Measurements from ENCODE around the gene RNF150.

RNF150 gene

DNA sequence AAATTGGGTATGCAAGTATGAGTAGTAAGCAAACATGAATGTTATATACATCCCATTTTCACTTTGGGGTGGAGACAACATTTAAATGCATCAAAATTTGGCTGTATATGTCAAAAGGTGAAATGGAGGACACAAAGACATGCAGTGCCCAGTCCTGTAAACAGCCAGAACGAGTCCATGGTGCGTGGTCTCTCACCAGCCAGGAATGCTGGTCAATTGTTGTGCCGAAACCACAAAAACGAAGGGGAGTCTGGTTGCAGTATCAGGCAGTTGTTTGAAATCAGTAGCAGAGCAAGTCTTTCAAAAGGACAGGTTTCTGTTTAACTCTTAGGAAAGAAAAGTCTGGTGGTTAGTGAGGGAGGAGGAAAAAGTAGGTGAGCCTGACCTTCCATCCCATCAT lies 22.3 kb upstream of the RNF150 start:
- no peak for ATAC-seq

DNA sequence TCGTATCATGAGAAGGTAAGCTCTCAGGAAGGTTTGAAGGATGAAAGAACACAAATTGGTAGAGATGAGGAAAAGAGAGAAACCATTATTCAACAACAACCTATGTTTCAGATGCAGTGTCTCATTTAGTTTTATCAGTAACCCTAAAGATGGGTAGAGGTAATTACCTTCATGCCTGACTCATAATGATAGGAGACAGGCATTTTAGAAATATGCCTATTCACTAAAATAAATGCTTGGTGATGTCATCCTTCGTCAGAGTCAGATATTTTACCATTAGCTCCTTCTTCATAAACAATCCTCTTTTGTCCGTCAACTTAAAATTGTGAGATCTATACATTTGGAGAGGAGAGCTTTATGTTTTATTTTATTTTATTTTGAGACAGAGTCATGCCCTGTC lies 21.5 kb upstream of the RNF150 start:
- TF ChIP-seq ISL1 (CRISPR knock-in tag; IDR thresholded peaks at IDR 0.05) (peak; percentile 21), OSR1 (CRISPR knock-in tag; IDR thresholded peaks at IDR 0.05) (no peak), CSDC2 (CRISPR knock-in tag; IDR thresholded peaks at IDR 0.05) (no peak), RARB (CRISPR knock-in tag; IDR thresholded peaks at IDR 0.05) (no peak), SNAI2 (CRISPR knock-in tag; IDR thresholded peaks at IDR 0.05) (no peak)
- ATAC-seq = no peak

More for the DNA sequence above, 22.3 kb upstream of the RNF150 start:
- TF ChIP-seq CSDC2 (CRISPR knock-in tag; IDR thresholded peaks at IDR 0.05) (no peak), ZNF8 (CRISPR knock-in tag; IDR thresholded peaks at IDR 0.05) (no peak), ZFP30 (CRISPR knock-in tag; IDR thresholded peaks at IDR 0.05) (no peak), OSR1 (CRISPR knock-in tag; IDR thresholded peaks at IDR 0.05) (no peak), TCF4 (CRISPR knock-in tag; IDR thresholded peaks at IDR 0.05; ENCODE audit: borderline replicate concordance) (no peak), GLIS3 (CRISPR knock-in tag; IDR thresholded peaks at IDR 0.05) (no peak)
- TF ChIP-seq, protein P1, sequence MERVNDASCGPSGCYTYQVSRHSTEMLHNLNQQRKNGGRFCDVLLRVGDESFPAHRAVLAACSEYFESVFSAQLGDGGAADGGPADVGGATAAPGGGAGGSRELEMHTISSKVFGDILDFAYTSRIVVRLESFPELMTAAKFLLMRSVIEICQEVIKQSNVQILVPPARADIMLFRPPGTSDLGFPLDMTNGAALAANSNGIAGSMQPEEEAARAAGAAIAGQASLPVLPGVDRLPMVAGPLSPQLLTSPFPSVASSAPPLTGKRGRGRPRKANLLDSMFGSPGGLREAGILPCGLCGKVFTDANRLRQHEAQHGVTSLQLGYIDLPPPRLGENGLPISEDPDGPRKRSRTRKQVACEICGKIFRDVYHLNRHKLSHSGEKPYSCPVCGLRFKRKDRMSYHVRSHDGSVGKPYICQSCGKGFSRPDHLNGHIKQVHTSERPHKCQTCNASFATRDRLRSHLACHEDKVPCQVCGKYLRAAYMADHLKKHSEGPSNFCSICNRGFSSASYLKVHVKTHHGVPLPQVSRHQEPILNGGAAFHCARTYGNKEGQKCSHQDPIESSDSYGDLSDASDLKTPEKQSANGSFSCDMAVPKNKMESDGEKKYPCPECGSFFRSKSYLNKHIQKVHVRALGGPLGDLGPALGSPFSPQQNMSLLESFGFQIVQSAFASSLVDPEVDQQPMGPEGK (CRISPR knock-in tag; IDR thresholded peaks at IDR 0.05; ENCODE audit: borderline replicate concordance) = no peak
- TF ChIP-seq, protein P2, sequence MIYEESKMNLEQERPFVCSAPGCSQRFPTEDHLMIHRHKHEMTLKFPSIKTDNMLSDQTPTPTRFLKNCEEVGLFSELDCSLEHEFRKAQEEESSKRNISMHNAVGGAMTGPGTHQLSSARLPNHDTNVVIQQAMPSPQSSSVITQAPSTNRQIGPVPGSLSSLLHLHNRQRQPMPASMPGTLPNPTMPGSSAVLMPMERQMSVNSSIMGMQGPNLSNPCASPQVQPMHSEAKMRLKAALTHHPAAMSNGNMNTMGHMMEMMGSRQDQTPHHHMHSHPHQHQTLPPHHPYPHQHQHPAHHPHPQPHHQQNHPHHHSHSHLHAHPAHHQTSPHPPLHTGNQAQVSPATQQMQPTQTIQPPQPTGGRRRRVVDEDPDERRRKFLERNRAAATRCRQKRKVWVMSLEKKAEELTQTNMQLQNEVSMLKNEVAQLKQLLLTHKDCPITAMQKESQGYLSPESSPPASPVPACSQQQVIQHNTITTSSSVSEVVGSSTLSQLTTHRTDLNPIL (CRISPR knock-in tag; IDR thresholded peaks at IDR 0.05; ENCODE audit: low read depth) = no peak
- TF ChIP-seq, protein P3, sequence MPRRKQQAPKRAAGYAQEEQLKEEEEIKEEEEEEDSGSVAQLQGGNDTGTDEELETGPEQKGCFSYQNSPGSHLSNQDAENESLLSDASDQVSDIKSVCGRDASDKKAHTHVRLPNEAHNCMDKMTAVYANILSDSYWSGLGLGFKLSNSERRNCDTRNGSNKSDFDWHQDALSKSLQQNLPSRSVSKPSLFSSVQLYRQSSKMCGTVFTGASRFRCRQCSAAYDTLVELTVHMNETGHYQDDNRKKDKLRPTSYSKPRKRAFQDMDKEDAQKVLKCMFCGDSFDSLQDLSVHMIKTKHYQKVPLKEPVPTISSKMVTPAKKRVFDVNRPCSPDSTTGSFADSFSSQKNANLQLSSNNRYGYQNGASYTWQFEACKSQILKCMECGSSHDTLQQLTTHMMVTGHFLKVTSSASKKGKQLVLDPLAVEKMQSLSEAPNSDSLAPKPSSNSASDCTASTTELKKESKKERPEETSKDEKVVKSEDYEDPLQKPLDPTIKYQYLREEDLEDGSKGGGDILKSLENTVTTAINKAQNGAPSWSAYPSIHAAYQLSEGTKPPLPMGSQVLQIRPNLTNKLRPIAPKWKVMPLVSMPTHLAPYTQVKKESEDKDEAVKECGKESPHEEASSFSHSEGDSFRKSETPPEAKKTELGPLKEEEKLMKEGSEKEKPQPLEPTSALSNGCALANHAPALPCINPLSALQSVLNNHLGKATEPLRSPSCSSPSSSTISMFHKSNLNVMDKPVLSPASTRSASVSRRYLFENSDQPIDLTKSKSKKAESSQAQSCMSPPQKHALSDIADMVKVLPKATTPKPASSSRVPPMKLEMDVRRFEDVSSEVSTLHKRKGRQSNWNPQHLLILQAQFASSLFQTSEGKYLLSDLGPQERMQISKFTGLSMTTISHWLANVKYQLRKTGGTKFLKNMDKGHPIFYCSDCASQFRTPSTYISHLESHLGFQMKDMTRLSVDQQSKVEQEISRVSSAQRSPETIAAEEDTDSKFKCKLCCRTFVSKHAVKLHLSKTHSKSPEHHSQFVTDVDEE (CRISPR knock-in tag; IDR thresholded peaks at IDR 0.05) = no peak

DNA sequence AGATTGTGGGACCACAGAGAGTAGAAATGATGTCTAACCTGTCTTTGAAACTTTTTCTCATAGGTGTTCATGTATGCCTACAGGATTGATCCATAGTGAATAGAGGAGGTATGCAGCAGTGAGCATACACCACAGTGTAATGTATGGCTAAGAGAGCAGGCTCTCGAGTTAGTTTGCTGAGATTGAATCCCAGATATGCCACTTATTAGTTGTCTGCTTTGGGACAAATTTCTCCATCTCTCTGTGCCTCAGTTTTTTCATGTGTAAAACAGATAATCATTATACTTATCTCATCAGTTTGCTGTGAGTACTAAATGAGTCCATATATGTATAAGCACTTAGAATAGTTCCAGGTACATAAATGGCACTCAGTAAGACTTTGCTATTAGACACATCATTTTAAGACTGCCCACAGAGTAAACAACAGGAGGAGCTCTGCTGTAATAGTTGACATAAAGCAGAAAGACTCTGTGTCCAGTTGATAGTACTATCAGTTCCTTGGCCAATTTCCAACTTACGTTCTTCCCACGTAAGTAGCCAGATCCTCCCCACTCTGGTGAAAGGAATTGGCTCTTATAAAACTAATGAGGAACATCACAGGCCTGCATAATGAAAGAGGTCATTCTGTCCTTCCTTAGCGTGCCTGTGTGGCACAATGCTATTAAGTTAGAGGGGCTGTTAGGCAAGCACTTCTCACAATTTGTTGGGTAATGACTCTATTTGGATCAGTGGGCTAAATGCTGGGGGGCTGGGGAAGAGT lies 20.7 kb upstream of the RNF150 start:
- peak; percentile 63 for ATAC-seq
- TF ChIP-seq GLIS3 (CRISPR knock-in tag; IDR thresholded peaks at IDR 0.05) = 0 out of 2 replicates have a peak, but pooled peaks have one; percentile 11
- TF ChIP-seq ZNF70 (CRISPR knock-in tag; IDR thresholded peaks at IDR 0.05) = no peak
- TF ChIP-seq ESRRG (CRISPR knock-in tag; IDR thresholded peaks at IDR 0.05) = no peak
- 0 out of 2 replicates have a peak, but pooled peaks have one; percentile 15 for TF ChIP-seq ZNF8 (CRISPR knock-in tag; IDR thresholded peaks at IDR 0.05)
- no peak for TF ChIP-seq ZNF565 (CRISPR knock-in tag; conservative IDR thresholded peaks at IDR 0.05; ENCODE audit: low read depth)
- TF ChIP-seq PPARA (CRISPR knock-in tag; IDR thresholded peaks at IDR 0.05; ENCODE audit: borderline replicate concordance) = no peak
- TF ChIP-seq, protein P4, sequence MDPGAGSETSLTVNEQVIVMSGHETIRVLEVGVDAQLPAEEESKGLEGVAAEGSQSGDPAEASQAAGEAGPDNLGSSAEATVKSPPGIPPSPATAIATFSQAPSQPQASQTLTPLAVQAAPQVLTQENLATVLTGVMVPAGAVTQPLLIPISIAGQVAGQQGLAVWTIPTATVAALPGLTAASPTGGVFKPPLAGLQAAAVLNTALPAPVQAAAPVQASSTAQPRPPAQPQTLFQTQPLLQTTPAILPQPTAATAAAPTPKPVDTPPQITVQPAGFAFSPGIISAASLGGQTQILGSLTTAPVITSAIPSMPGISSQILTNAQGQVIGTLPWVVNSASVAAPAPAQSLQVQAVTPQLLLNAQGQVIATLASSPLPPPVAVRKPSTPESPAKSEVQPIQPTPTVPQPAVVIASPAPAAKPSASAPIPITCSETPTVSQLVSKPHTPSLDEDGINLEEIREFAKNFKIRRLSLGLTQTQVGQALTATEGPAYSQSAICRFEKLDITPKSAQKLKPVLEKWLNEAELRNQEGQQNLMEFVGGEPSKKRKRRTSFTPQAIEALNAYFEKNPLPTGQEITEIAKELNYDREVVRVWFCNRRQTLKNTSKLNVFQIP (CRISPR knock-in tag; IDR thresholded peaks at IDR 0.05; ENCODE audit: borderline replicate concordance, low read depth) = no peak
- TF ChIP-seq, protein P5, sequence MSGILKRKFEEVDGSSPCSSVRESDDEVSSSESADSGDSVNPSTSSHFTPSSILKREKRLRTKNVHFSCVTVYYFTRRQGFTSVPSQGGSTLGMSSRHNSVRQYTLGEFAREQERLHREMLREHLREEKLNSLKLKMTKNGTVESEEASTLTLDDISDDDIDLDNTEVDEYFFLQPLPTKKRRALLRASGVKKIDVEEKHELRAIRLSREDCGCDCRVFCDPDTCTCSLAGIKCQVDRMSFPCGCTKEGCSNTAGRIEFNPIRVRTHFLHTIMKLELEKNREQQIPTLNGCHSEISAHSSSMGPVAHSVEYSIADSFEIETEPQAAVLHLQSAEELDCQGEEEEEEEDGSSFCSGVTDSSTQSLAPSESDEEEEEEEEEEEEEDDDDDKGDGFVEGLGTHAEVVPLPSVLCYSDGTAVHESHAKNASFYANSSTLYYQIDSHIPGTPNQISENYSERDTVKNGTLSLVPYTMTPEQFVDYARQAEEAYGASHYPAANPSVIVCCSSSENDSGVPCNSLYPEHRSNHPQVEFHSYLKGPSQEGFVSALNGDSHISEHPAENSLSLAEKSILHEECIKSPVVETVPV (CRISPR knock-in tag; IDR thresholded peaks at IDR 0.05) = peak; percentile 32; the same call in 1 of the 2 replicates
- peak; percentile 69; the same call in 1 of the 2 replicates for TF ChIP-seq TOX (CRISPR knock-in tag; IDR thresholded peaks at IDR 0.05; ENCODE audit: borderline replicate concordance)
- TF ChIP-seq OSR1 (CRISPR knock-in tag; IDR thresholded peaks at IDR 0.05) = no peak
- TF ChIP-seq, protein P1 (CRISPR knock-in tag; IDR thresholded peaks at IDR 0.05; ENCODE audit: borderline replicate concordance) = no peak; the same call in 1 of the 2 replicates
- TF ChIP-seq, protein P2 (CRISPR knock-in tag; IDR thresholded peaks at IDR 0.05; ENCODE audit: low read depth) = peak; percentile 36; the same call in 1 of the 2 replicates
- peak; percentile 47; the same call in 1 of the 2 replicates for TF ChIP-seq SNAI2 (CRISPR knock-in tag; IDR thresholded peaks at IDR 0.05)
- TF ChIP-seq, protein P3 (CRISPR knock-in tag; IDR thresholded peaks at IDR 0.05) = peak; percentile 69
- TF ChIP-seq ZFP3 (CRISPR knock-in tag; IDR thresholded peaks at IDR 0.05) = no peak; the same call in 1 of the 2 replicates
- peak; percentile 89 for TF ChIP-seq ISL1 (CRISPR knock-in tag; IDR thresholded peaks at IDR 0.05)

Data from SK-N-SH treated with all-trans-retinoic acid at 6 μM for 48 hours (cell line).